ENCODE data around the gene ITPR2.

The ITPR2 gene

DNA sequence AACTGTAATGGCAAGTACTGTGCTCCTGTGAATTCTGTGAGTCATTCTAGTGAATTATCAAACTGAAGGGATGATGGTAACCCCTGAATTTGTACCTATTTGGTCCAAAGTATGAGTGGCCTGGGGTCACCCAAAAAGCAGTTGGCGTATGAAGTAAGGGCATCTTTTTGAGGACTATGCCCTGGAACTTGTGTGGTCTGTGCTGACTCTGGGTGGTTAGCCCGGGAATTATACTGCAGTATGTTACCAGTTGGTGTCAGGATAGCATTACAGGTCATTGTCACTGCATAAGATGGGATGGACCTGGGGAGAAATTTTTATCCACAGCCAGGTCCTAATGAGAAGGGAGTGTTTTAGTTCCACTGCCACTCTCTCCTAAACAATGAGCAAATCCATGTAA lies 462.9 kb downstream of the ITPR2 start:
- no peak for DNase-seq (ENCODE audit: low read depth in 1 of 2, low spot score in 1 of 2)

DNA sequence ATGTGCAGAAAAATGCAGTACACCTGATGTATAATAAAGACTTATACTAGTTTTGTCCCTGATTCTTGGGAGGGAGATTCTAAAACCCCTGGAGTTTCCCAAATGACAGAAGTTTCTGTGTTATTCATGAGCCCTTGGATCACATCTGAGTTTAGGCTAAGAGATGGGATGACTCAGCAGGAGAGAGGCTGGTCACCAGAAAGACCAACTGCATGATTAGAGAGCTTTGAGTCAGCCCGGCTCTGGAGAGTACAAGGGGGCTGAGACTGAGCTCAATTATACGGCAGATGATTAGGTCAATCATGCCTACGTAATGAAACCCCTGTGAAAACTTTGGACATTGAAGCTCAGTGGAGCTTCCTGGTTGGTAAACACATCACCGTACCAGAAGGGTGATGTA lies 463.4 kb downstream of the ITPR2 start:
- DNase-seq (ENCODE audit: low read depth in 1 of 2, low spot score in 1 of 2): no peak

DNA sequence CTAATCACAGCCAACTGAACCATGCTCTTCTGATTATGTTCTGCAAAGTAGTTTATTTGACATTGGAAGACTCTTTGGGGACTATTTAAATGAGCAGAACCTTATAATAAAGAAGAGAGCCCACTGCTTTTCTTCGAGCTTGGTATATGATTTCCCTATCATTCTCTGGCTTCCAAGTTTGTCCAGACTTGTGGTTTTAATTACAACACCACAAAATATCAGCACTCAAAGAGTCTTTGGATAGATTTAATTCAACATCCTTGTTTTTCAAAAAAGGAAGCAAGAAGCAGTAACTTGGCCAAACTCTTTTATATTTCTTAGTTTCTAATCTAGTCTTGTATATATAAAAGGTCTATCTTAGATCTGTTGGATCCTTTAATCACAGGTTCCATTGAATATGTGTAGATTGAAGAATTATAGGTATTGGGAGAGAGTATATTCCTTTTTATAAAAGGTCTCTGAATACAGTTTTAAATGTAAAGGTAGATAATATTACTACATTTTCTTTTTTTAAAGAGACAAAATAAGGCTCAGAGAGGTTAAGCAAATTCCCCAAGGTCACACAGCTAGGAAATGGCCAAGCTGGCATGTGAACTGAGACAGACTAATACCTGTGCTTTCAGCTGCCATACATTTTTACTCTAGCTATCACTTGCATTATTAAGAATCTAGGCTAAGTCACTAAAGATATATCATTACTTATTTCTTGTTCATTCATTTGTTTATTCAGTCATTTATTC lies 464.8 kb downstream of the ITPR2 start:
- DNase-seq (ENCODE audit: low read depth in 1 of 2, low spot score in 1 of 2): no peak

DNA sequence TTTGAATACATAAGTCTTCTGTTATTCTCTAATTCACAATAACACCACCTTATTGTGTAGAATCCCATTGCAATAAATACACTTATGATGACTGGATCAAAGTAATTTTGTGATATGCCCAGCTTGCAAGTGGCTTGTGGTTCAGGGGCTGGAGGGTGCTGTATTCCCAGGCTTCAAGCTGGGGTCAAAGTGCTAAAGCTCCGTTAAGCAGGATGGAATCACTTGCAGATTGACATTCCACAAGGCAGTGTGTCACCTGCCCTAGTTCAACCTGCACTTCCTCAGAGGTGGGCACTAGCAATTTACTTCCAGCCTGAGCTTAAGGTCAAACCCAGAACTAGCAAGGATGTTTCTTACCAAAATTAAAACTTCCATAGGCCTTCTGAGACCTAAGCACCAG lies 471.0 kb downstream of the ITPR2 start:
- no peak for DNase-seq (ENCODE audit: low read depth in 1 of 2, low spot score in 1 of 2)

DNA sequence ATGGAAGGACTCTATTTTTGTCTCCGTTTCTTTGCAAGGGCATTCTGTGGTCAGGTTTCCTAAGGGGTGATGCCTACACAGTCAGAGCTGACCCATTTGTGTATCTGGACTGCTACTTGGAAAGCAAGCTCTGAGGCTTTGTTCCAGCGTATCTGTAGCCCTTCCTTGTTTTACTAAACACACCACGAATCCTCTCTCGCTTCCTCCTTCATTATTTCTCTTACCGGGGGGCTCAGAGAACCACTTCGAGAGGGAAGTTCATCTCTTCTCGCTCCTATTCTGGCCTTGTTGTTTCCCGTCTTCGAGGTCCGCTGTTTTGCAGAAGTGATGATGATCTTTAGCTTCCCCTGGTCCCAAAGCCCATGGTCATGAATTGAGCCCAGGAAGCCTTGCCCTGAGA lies 472.9 kb downstream of the ITPR2 start:
- DNase-seq (ENCODE audit: low read depth in 1 of 2, low spot score in 1 of 2): no peak

DNA sequence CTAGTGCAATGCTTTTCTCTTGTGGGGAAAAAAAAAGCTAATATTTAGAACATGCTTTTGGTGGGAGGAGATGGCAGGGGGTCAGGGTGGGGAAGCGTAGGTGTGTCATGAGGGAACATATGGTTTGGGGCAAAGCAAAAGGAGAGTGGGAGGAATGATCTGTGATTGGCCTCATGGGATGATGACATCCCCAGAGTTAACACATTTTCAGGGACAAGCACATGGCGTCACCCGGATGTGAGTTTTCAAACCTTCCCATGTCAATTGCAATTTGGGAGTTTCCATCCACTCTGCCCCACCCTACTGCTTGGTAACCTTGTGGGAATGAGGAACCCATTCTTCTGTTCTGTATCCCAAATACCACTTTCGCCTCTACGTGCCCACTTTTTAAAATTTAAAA lies 473.4 kb downstream of the ITPR2 start:
- no peak for DNase-seq (ENCODE audit: low read depth in 1 of 2, low spot score in 1 of 2)

DNA sequence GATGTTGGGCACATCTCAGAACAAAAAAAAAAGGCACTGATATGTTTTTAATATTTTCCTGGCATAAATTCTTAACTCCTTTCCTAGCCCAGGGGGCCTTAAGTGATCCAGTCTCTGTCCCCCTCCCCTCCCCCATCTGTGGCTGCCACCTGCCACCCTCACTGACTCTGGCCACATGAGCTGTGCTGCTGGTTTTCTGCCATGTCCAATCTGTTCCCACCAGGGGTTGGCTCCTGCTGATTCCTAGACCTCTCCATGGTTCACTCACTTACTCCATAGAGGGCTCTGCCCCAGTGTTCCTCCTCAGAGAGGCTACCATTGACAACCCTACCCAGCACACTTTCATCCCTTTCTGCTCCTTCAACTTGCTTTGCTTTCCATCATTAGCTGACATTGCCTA lies 474.3 kb downstream of the ITPR2 start:
- no peak for DNase-seq (ENCODE audit: low read depth in 1 of 2, low spot score in 1 of 2)

DNA sequence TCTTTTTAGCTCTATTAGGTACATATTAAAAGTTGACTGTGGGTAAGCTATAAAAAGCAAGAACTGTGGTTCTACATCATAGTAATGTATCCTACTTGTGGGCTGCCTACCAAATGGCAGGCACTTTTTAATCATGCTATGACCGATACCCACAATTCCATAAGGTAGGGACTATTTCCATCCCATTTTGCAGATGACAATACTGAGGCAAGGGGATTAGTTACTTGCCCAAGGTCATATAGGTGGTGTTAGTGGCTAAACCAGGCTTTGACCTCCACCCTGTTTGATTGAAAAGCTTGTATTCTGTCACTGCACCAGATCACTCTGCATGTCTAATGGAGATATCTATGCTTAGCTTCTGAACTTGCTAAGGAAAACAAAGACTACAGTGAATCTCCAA lies 485.7 kb downstream of the ITPR2 start:
- DNase-seq (ENCODE audit: low read depth in 1 of 2, low spot score in 1 of 2): no peak

DNA sequence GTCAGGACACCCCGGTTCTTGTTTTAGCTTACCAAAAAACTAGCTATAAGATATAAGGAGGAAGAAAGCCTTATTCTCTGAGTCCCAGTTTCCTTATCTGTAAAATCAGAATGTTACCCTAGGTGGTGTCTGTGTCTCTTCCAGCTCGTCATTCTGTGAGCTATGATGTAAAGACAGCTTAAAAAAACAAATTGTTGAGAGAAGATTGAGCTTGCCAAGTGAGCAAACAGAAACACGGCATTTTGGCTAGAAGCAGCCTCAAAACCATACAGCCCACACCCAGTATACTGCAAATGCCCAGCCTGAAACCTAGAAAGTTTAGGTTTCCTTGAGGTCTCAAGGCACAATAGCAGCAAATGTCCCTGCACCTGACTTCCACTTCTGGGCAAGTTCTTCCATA lies 486.3 kb downstream of the ITPR2 start:
- no peak for DNase-seq (ENCODE audit: low read depth in 1 of 2, low spot score in 1 of 2)

DNA sequence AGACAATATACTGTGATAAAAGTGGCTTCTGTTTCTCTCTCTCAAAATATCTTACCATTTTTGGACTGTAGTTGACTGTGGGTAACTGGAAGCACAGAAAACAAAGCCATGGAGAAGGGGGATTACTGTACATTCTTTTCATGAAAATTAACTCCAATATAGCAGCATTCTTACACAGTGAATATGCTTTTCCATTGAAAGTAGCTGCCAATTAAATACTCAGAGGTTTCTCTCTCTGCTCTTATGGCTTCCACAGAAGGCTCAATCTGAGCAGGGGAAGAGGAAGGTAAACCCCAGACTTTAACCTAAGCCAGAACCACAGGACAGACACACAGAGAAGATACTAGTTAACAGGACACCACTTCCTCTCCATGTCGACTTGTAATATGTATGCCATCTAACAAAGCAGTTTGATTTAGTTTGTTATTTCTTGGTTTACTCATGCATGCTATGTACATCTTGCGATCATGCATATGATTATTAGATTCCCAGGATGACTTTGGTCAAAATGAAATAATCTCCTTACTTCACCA lies 487.5 kb downstream of the ITPR2 start:
- no peak for DNase-seq (ENCODE audit: low read depth in 1 of 2, low spot score in 1 of 2)

DNA sequence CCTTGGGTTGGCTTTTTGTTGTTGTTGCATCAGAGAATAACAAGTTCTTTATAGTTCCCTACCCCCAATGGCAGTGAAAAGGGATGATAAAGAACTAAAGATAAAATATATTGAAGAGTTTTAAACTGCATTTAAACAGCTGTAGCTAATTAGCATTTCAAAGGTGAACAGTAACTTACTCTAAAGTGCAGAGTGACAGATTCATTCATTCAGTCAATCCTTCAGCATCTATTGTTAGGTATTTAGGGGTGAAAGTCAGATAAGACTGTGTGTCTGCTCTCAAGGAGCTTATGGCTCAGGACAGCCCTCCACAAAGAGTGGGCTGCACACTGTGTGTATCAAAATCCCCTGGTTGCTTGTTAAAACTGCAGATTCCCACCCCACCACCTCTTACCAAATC lies 491.5 kb downstream of the ITPR2 start:
- no peak for DNase-seq (ENCODE audit: low read depth in 1 of 2, low spot score in 1 of 2)

DNA sequence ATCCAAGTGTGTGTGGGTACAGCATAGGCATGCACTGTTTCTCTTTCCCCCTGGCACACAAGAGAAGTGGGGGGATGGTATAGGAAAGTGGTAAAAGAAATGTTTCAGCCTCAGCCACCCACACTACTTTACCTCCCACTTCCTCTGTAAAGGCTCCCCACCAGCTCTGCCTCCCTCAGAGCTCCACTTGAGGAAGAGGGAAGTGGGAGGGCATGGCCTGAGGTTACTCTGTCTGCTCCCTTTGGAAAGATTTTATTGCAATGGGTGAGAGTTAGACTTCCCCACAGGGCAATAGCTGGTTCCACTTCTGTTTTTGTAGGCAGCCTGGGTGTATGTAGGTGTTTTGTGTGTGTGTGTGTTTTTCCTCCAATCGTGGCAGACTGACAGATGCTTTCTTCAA lies 492.3 kb downstream of the ITPR2 start:
- no peak for DNase-seq (ENCODE audit: low read depth in 1 of 2, low spot score in 1 of 2)

DNA sequence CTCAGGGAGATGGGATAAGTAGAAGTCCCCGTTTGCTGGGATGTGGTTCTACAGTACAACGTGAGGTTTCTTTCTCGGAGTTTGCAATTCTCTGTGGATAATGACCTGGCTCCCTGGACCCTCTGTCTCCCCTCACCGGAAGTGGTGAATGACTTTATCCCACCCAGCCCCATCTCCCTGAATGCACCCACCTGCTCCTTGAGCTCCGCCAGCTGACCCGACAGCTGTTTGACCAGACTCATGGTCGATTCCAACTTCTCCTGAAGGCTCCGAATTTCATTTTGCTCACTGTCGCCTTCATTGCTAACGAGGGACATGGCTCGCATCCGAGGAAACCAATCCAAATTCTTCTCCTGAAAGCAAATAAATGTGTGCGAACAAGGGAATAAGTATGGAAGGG lies 493.0 kb downstream of the ITPR2 start:
- no peak for DNase-seq (ENCODE audit: low read depth in 1 of 2, low spot score in 1 of 2)

DNA sequence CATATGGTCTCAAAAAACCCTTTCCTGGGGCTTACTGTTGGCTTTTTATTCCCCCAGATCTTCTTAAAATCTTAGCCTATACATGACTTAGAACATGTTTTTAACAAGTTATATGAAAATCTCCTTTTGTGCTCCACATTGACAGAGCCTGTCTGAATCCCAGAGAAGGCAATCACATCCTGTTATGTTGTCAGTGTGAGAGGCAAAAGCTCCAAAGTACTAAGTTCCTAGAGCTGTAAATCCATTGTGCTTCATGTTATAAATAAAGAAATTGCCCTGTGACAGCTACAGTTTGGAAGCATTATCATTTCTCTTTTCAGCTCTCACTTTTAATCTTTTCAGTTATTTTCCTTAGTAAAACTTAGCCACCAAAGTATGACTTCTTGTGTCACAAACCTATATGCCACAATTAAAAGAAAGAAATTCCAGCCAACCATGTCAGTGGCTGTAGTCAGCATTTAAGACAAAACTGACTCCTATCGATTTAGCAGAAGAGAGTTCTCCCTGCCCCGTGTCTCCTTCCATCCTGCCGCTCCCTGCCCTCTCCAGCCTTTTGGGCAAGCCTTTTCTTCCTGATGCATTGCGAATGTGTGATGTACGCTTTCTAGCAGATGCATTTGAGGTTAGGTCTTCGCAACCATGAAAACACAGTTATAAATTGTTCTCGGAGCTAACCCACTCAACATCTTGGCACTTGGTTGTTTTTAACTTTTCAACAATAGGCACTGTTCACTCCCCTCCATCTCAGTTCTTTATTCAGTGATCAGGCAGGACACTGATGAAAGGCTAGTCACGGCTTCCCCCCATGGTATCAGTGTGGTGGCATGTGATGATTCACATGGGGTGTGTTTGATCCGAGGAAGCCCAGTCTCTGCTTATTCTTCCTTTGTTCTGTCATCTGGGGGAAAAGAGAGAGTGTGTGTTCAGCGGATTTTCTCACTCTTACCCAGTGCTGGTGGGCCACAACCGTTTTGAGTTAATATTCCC lies 494.1 kb downstream of the ITPR2 start:
- no peak for DNase-seq (ENCODE audit: low read depth in 1 of 2, low spot score in 1 of 2)

DNA sequence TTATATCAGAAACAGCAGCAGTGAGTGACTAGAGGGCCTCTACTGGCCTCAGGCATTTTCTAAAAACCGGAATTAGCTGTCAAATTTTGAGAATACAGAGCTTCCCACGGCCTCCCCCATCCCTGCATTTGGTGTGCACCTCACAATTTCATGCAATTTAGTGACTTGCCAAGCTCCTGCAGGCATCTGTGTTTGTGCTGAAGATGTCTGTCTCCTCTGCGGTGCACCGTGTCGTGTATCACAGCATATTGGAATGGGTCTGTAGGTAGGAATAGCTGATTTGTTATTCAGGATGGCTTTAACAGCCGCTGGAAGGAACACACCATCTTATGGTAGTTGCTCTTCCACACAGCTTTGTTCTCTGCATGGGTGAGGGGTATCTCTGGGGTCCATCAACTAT lies 497.3 kb downstream of the ITPR2 start:
- DNase-seq (ENCODE audit: low read depth in 1 of 2, low spot score in 1 of 2): no peak

DNA sequence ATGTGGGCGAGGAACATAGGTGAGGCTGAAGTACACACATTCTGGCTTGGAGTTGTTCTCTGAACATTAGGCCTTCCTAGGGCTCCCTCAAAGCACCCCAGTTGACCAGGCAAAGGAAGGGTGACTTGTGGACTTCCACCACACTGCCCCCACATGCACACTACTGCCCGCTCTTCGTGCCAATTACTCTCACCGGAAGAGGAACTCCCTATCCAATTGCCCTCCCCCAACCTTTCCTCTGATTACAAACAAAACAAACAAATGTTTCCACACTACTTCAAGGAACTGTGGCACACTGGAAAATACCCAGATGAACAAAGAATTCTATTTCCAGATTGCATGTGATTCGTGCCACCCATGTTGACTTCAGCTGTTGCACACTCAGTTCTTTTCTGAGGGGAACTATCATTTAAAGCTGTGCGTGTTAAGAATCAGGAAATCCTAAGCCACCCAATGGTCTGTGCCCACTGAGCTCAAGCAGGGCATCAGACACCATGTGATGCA lies 498.3 kb downstream of the ITPR2 start:
- no peak for DNase-seq (ENCODE audit: low read depth in 1 of 2, low spot score in 1 of 2)

DNA sequence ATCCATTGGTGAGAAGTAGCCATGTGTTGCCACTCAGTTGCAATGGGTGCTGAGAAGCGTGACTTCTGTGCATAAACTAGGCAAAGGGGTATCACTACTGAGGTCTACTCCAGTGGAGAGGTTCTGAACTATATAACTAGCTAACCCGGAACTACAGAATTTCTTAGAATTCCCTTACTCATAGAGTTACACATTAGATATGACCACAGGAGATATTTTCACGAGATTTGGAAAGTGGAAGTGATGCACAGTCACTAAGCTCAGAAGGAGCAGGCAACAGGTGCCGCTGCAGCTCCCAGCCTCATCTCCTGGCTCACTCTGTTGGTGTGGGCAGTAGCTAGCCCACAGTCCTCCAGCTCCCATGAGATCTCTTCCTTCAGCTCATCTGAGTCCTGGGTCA lies 501.0 kb downstream of the ITPR2 start:
- DNase-seq (ENCODE audit: low read depth in 1 of 2, low spot score in 1 of 2): no peak

DNA sequence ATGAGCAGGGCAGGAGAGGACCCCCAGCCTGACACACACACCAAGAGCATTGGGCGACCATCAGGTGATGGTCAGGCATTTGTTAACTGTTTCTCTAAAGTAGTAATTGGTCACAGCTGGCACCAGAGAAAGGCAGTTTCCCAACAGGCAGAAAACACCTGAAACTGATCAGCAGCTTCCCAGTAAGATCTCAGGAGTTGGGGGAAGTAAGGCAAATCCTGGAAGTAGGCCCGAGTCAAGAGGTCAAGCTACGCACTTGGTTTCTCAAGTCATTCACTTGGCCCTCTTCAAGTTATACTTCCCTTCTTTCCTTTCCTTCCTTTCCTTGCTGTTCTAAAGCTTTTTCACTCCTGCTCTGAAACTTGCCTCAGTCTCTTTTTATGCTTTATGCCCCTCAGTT lies 501.9 kb downstream of the ITPR2 start:
- no peak for DNase-seq (ENCODE audit: low read depth in 1 of 2, low spot score in 1 of 2)

DNA sequence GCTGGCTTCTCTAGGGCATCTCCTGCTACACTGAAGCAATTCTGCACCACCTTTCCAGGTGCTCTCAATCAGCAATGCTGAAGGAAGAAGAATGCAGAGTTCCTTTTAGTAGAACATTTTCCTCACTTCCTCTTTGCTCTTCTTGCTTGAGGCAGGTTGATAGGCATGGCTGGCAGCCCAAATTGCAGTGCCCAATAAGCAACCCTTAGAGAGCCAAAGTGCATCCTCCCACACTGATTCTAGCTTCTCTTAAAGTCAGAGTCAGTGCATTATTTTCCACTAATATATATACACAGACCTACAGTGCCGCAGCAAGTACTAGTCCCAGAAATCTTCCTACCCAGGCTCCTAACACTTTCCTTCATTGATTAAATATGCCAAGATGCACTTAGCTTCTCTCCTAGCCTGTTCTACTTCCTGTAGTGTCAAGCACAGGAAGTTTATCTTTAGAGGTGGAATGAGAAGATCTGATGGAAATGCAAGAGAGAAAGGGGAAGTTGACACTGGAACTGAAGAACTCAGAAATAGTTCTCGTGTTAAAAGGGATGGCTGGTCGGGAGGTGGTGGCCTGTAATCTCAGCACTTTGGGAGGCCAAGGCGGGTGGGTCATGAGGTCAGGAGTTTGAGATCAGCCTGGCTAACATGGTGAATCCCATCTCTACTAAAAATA lies 504.9 kb downstream of the ITPR2 start:
- DNase-seq (ENCODE audit: low read depth in 1 of 2, low spot score in 1 of 2): no peak

DNA sequence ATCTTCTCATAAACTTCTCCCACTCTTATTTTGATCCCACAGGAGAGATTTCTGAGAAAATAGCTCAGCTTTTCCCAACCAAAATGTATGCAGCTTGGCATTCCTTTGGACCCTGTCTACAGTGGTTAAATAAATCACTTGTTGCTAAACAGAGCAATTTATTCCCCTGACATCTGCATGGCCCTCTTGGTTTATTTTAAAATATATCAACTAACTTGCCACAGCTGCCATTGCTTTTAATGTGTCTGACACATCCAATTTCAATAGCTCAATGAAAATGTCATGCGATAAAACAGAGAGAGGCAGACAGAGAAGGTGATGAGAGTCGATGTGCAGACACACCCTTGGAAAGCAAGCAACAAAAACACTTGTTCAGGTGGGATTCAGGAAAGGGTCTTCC lies 509.3 kb downstream of the ITPR2 start:
- no peak for DNase-seq (ENCODE audit: low read depth in 1 of 2, low spot score in 1 of 2)

DNA sequence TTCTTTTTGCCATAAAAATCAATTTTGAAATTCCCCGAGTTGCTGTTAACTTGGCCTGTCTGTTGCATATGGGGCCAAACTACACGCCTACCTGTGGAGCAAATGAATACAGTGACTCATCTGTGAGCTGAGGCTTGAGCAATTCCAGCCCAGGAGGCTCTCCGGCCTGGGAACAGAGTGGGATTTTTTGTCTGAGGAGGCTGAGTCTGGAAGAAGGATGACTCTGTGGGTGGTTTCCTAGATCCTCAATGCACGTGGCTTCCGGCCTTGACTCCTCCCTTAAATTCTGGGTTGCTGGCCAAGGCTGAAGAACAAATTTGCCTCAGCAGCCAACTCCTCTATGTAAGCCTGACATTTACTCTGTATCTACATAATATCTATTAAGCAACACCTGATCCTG lies 513.5 kb downstream of the ITPR2 start:
- DNase-seq (ENCODE audit: low read depth in 1 of 2, low spot score in 1 of 2): no peak

All from activated T-helper 1 cell treated with anti-CD3 and anti-CD28 coated beads, Interleukin-2, amount 50 U/mL, for 16 hours (primary cell).